Measurements from ENCODE around the gene PRKCI. TPM values are rescaled to one million over a fixed set of nuclear protein-coding genes. Genes with fewer than 3 reads are reported as not detected.

PRKCI gene
- total RNA-seq, 1 experiment from 2014 or later: 25.2 TPM

- BruUV-seq (replicated peaks): no TSS peak
- H3K79me2 ChIP-seq (ENCODE audit: insufficient read depth, low read length): no peaks in the 10 kb centered on the region
- H3K4me3 ChIP-seq (replicated peaks in 1 of 2; ENCODE audit: low read depth in 1 of 2, low read length in 2 of 2): no peak overlapping the region
- no peaks in the 10 kb centered on the region for H3K9me2 ChIP-seq (ENCODE audit: insufficient read depth)
- H3K4me2 ChIP-seq (ENCODE audit: low read length): no peak overlapping the region
- H3K9ac ChIP-seq (ENCODE audit: low read length): no peak overlapping the region
- CTCF ChIA-PET: no interaction called here
- RAD21 ChIA-PET (ENCODE audit: low non-redundant PET in 1 of 2, low total read pairs in 2 of 2, uncharacterized antibody in 2 of 2, unreplicated experiment in 2 of 2): no interaction called here
- H3K27me3 ChIP-seq (ENCODE audit: insufficient read depth, low read length): no peaks in the 10 kb centered on the region
- DNase-seq (ENCODE audit: low read depth, low spot score) (no peak), ATAC-seq (no peak)
- no peaks in the 10 kb centered on the region for H4K20me1 ChIP-seq (ENCODE audit: insufficient read depth)
- no peak overlapping the region for H2AFZ ChIP-seq (ENCODE audit: low read depth, low read length, poor library complexity, severe bottlenecking)
- intact Hi-C loops (cut with micrococcal nuclease): no loop called here
- H3K4me1 ChIP-seq (ENCODE audit: control insufficient read depth in 1 of 2, insufficient read depth in 2 of 2, low read length in 2 of 2): no peaks in the 10 kb centered on the region
- peaks cover 0 to 10% of the 10 kb centered on the region in 2 experiments; a peak in 2 of 4 replicates for H3K36me3 ChIP-seq (ENCODE audit: control insufficient read depth in 1 of 2, insufficient read depth in 2 of 2, low read length in 2 of 2)
- no peak overlapping the region for H3K27ac ChIP-seq (ENCODE audit: low read depth, low read length)
- H3K9me3 ChIP-seq (ENCODE audit: control insufficient read depth in 1 of 2, insufficient read depth in 1 of 2, low read depth in 1 of 2, low read length in 2 of 2): no peaks in the 10 kb centered on the region
- TF ChIP-seq SP1 (IDR thresholded peaks at IDR 0.05; ENCODE audit: low read depth) (no peak), TCF7L2 (IDR thresholded peaks at IDR 0.05; ENCODE audit: borderline replicate concordance, extremely low read depth, insufficient read depth, insufficient read length) (no peak), CEBPB (IDR thresholded peaks at IDR 0.05; ENCODE audit: low read depth) (no peak), ZNF274 (IDR thresholded peaks at IDR 0.05; ENCODE audit: low read depth, low read length) (no peak), ATF3 (IDR thresholded peaks at IDR 0.05) (no peak), EZH2phosphoT487 (IDR thresholded peaks at IDR 0.05; ENCODE audit: borderline replicate concordance) (no peak), EGR1 (IDR thresholded peaks at IDR 0.05; ENCODE audit: low read depth) (no peak), CTCF (IDR thresholded peaks at IDR 0.05 in 2 of 3, conservative IDR thresholded peaks at IDR 0.05 in 1 of 3; ENCODE audit: borderline replicate concordance in 1 of 3, insufficient read depth in 1 of 3, low read depth in 2 of 3, low read length in 2 of 3) (no peak), SIN3A (IDR thresholded peaks at IDR 0.05; ENCODE audit: low read depth) (no peak), CBX3 (IDR thresholded peaks at IDR 0.05; ENCODE audit: low read depth) (no peak), EZH2 (IDR thresholded peaks at IDR 0.05) (no peak), ZBTB33 (IDR thresholded peaks at IDR 0.05; ENCODE audit: extremely low read depth, insufficient replicate concordance, low read length) (no peak), SRF (IDR thresholded peaks at IDR 0.05; ENCODE audit: low read depth) (no peak)
- POLR2A ChIA-PET: no interaction called here
Observed at GRCh38 chr3:170270282-170270881, 48.2 kb downstream of the PRKCI start.

Data from HCT116 (cell line).